GM10266 (cell line): ENCODE data around the gene THBD.
A peak's percentile ranks its signal among the peaks of the same experiment; 100 is the strongest.

Source experiments
- DNase-seq: peaks from one replicate; pipeline ENCODE4 v3.0.0; 2012; ENCODE audit errors: extremely low spot score
- TF ChIP-seq, protein P1 (sequence below): IDR thresholded peaks from 2 replicates; pipeline ENCODE4 v1.5.1; 2012; ENCODE audit warnings: mild to moderate bottlenecking, low read depth; ENCODE audit not compliant: control insufficient read depth, insufficient read depth; ENCODE audit errors: missing control alignments

THBD gene, protein sequence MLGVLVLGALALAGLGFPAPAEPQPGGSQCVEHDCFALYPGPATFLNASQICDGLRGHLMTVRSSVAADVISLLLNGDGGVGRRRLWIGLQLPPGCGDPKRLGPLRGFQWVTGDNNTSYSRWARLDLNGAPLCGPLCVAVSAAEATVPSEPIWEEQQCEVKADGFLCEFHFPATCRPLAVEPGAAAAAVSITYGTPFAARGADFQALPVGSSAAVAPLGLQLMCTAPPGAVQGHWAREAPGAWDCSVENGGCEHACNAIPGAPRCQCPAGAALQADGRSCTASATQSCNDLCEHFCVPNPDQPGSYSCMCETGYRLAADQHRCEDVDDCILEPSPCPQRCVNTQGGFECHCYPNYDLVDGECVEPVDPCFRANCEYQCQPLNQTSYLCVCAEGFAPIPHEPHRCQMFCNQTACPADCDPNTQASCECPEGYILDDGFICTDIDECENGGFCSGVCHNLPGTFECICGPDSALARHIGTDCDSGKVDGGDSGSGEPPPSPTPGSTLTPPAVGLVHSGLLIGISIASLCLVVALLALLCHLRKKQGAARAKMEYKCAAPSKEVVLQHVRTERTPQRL

GRCh38 chr20:23049201-23050075 is at the start of gene THBD:
Gene THBD (minus strand): TSS chr20:23049672. CDS start chr20:23049504, 168 bp downstream.
- TF ChIP-seq, protein P1, sequence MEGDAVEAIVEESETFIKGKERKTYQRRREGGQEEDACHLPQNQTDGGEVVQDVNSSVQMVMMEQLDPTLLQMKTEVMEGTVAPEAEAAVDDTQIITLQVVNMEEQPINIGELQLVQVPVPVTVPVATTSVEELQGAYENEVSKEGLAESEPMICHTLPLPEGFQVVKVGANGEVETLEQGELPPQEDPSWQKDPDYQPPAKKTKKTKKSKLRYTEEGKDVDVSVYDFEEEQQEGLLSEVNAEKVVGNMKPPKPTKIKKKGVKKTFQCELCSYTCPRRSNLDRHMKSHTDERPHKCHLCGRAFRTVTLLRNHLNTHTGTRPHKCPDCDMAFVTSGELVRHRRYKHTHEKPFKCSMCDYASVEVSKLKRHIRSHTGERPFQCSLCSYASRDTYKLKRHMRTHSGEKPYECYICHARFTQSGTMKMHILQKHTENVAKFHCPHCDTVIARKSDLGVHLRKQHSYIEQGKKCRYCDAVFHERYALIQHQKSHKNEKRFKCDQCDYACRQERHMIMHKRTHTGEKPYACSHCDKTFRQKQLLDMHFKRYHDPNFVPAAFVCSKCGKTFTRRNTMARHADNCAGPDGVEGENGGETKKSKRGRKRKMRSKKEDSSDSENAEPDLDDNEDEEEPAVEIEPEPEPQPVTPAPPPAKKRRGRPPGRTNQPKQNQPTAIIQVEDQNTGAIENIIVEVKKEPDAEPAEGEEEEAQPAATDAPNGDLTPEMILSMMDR = no peak
- no peak for DNase-seq

GRCh38 chr20:23097636-23098580 is 48.4 kb upstream of the THBD start:
- no peak for DNase-seq
- TF ChIP-seq, protein P1 = no peak

- DNase-seq = no peak
- TF ChIP-seq, protein P1 = no peak
Measured at GRCh38 chr20:23096986-23097520, 47.6 kb upstream of the THBD start.

GRCh38 chr20:23096097-23096496 is 46.6 kb upstream of the THBD start:
- DNase-seq = peak; percentile 16
- TF ChIP-seq, protein P1 = no peak

DNA sequence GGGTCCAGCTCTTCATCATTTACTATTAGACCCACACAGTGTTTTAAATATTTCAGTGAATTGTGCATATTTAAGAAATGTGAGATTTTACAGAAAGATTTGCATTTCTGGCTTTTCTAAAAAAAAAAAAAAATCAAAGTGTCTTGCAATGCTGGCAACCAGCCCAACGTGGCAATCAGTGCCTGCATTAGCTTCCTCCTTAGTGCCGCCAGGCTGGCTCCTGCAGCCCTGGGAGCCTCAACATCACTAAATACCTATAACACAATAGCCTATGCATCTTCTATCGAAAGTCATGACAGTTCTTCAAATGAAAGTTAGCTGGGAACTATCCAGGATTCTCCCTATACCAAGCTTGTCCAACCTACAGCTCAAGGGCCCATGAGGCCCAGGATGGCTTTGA is 46.0 kb upstream of the THBD start:
- TF ChIP-seq, protein P1 = no peak
- DNase-seq = no peak

DNA sequence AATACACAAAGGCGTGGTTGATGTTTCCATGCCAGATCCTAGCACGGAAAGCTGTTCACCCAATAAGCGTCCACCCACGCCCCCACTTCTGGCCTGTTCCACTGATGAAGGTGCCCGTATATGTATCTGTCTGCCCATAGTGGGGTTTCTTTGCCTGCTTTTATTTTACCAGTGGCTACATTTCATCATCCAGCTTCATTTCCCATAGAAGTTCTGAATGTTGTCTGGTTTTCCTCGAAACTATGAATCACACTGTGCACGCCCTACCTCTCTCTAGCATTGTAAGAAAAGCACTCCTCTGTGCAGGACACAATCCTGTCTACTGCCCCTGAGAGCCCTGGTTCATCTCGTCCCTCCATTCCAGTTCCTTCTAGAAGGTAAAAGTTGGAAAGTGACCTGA is 45.5 kb upstream of the THBD start:
- no peak for DNase-seq
- TF ChIP-seq, protein P1 = no peak
